Astrocyte (in vitro differentiated cells and primary cell): Measurements from ENCODE around the gene LYSET.

ENCODE experiments used
- EZH2 ChIP-seq: IDR thresholded peaks from 2 replicates; pipeline ENCODE4 v1.6.1; 2012; ENCODE audit warnings: mild to moderate bottlenecking, low read length, inconsistent platforms; ENCODE audit not compliant: insufficient read depth
- TF ChIP-seq, protein P1 (sequence below): IDR thresholded peaks from 2 replicates; pipeline ENCODE4 v1.5.1; 2011; ENCODE audit warnings: low read depth, mild to moderate bottlenecking, inconsistent platforms, low read length, moderate library complexity; ENCODE audit not compliant: insufficient read depth

DNA sequence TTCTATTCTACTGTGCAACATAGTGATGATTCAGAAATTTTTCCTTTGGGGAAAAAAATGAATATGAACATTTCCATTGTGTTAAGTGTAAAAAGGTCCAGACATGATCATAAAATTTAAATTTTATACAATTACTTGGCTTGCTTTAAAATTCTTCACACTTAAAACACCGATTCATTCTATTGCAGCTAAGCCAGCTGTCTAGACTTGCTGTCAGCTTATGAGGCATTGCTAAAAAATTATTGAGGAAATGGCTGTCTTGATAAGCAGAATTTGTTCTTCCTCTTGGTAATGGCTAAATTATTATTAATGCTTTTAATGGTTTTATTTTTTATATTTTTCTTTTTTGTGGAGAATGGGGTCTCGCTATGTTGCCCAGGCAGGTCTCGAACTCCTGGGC, 1.8 kb downstream of the LYSET start:
- TF ChIP-seq EZH2, result no peak
- TF ChIP-seq, protein P1, sequence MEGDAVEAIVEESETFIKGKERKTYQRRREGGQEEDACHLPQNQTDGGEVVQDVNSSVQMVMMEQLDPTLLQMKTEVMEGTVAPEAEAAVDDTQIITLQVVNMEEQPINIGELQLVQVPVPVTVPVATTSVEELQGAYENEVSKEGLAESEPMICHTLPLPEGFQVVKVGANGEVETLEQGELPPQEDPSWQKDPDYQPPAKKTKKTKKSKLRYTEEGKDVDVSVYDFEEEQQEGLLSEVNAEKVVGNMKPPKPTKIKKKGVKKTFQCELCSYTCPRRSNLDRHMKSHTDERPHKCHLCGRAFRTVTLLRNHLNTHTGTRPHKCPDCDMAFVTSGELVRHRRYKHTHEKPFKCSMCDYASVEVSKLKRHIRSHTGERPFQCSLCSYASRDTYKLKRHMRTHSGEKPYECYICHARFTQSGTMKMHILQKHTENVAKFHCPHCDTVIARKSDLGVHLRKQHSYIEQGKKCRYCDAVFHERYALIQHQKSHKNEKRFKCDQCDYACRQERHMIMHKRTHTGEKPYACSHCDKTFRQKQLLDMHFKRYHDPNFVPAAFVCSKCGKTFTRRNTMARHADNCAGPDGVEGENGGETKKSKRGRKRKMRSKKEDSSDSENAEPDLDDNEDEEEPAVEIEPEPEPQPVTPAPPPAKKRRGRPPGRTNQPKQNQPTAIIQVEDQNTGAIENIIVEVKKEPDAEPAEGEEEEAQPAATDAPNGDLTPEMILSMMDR, result no peak
